Stimulated activated CD8-positive, alpha-beta memory T cell treated with anti-CD3 and anti-CD28 coated beads, Interleukin-7, amount 100 ng/mL, for 4 hours (primary cell): ENCODE data around the gene EXTL2.
"Not testable (repeated sequence)": the region's sequence is repeated elsewhere in the genome, so short reads cannot be mapped to it uniquely, and the experiment has no call there.

ENCODE experiments used
- DNase-seq, 2 donors: peaks; one replicate each; pipeline ENCODE4 v3.0.0-alpha.2; 2020; ENCODE audit warnings: low read depth in 2 of 2

EXTL2 gene, protein sequence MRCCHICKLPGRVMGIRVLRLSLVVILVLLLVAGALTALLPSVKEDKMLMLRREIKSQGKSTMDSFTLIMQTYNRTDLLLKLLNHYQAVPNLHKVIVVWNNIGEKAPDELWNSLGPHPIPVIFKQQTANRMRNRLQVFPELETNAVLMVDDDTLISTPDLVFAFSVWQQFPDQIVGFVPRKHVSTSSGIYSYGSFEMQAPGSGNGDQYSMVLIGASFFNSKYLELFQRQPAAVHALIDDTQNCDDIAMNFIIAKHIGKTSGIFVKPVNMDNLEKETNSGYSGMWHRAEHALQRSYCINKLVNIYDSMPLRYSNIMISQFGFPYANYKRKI

DNA sequence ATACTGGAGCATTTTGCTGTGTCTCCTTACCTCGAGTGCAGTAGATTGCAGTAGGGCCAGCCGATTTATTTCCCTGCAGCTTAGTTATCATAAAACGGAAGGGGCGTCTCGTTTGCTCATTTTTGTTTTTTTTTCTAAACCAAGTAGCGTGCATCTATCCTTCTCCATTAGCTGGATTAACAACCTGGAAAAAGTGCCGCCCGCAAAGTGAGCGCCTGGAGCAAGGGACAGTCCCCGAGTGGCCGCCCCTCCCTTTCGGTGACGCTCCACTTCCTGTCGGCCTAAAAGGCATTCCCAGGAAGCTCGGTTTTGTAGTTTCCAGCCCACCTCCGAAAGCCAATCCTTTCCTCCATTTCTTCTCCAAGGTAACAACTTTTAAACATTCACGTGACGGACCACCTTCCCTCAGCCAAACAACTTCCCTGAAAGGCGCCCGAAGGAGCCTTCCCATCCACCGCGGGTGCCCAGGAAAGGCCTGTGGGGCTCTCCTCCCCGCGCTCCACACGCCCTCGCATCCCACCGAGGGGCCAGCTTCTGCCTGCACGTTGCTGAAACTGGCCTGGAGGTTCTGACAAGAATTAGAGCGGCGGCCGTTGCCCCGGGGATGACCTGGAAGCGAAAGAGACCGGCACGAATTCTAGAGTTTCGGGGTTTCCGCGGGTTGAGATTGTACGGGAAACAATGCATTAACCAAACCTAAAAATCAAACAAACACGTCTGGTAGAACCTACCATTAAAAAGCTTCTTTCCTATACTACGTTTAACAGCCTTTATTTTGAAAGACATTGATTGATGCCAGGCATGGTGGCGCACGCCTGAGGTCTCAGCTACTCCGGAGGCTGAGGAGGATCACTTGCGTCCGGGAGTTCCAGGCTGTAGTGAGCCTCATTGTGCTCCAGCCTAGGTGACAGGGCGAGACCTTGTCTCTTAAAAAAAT, at the start of gene EXTL2:
TSS of gene EXTL2 (minus strand) at position 240 of the 937 bp plus-strand sequence. CDS start 6,085 bp downstream, outside the sequence.
- DNase-seq = peak; percentile 42 to 51

DNA sequence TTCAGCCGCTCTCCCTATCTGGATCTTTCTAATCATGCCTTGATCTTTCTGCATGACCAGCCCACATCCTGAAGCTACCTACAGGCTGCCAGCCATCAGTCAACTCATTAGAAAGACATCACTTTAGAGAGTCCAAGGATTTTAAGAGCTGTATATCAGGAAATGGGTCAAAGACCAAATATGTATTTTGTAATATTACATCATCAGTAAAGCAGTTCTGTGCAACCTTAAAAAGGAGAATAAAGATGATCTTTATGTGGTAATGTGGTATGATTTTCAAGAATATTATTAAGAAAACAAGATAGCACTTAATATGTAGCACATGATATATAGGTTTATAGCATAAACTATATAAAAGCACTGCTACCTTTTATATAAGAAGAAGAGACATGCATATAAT, 48.9 kb upstream of the EXTL2 start:
- no peak for DNase-seq

DNA sequence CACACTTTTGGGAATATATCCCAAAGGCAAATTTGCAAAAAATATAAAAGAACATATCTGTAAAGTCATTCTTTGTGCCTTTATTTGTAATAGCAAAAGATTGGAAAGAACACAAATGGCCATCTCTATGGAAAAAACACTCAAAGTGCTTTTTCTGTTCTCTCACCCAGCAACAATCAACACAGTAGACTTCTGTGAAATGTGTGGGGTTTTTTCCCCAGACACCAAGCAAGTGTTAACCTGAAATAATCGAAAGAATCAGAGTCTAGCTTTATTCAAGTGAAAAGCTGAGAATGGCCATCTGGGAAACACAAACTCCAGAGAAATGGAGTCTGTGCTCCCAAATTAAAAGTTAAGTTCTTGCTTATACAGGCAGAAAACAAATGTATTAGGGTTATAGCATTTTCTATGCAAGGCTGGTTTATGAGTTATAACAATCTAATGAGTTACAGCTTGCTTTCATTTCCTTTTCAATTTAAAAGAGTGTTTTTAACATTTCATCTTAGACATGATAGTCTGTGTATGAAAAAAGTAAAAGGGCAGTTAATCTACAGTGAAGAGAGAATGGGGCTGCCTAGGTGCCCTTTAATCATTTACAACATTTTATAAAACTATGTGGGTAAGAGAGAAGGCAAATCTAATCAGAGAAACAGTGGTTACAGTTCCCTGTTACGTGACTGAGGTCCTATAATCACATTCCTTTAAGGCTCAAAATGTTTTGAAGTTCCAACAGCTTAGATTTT, 47.8 kb upstream of the EXTL2 start:
- DNase-seq = no peak

DNA sequence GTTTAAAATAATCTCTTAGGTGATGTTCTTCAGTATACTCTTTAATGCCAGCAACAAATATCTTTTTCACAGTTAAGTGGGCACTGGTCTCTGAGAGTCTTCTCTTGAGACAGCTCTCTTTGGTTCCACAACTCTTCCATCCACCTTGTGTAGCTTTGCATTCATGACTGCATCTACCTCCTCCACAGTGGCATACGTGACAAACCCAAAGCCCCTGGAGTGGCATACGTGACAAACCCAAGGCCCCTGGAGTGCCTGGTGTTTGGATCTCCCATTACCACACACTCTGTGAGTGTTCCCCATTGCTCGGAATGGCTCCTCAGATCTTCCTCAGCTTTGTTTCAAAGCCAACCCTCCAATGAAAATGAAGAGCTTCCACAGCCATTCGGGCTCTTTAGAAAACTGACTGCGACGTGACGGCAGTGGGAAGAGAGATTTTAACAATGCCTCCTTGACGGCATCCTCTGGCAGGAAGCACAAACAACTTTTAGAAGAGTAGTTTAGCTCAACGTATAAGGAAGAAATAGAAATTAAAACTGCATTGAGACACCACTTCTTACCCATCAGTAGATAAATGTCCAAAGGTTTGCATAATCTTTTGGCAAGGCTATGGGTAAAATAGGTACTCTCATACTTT, 47.1 kb upstream of the EXTL2 start:
- no peak for DNase-seq

DNA sequence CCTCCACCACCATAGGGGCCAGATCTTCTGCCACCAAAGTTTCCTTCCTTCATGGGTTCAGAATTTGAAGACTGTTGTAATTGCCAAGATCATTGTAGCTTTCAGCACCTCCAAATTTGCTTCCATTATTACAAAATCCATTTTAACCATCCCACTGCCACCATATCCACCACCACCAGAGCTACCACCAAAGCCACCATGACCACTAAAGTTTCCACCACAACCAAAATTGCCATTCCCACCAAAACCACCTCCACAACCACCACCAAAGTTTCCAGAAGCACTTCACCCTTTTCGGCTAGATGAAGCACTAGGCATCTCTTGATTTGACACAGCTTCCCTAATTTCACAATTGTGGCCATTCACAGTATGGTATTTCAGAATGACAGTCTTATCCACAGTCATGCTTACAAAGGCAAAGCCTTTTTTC, 46.5 kb upstream of the EXTL2 start:
- DNase-seq = no peak

DNA sequence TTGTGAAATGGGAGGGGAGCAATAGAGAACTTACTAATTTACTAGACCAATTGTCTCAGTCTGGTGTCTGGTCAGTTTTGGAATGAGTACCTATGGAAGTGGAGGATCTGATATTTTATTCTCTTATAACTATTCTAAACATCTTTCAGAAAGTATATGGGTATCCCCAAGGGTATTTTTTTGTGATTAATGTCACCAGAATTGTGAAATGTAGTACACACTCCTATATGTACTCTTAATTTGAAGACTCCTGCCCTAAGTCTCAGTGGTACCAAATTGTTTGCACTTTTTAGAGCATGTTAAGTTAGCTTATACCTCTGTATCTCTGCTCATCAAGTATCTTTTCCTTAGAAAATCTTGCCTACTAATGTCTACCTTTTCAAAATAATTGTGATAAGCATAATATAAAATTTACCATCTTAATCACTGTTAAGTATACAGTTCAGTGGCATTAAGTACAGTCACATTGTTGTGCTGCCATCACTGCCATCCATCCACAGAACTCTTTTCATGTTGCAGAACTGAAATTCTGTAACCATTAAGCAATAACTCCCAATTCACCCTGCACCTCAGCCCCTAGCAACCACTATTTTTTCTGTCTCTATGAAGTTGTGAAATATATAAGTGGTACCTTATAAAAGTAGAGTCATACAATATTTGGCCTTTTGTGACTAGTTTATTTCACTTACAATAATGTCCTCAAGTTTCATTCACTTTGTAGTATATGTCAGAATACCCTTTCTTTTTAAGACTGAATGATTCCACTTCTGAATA, 41.7 kb upstream of the EXTL2 start:
- no peak for DNase-seq

DNA sequence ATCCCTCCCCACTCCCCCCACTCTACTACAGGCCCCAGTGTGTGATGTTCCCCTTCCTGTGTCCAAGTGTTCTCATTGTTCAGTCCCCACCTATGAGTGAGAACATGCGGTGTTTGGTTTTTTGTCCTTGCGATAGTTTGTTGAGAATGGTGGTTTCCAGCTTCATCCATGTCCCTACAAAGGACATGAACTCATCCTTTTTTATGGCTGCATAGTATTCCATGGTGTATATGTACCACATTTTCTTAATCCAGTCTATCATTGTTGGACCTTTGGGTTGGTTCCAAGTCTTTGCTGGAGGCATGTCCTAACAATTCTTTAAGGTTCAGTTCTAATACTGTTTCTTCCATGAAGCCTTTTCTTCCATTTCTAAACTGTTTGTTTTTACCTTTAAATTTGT, 38.9 kb upstream of the EXTL2 start:
- not testable (repeated sequence) for DNase-seq

DNA sequence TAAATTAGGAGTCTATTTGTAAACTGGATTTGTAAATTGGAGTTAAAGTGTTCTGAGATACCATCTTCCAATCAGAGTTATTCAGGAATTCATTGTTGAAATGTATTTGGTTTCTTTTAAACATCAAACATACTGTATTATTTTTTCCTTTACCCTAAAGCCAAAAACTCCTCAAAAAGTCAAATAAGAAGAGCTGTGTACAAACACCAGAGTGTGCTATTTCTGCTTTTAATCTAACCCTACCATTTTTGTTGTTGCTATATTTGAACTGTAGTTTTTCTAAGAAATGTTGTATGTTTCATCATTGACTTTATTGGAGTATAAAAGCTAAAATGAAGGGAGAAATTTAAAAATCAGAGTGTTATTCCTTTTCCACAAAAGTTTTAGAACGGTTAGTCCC, 37.1 kb upstream of the EXTL2 start:
- no peak for DNase-seq

DNA sequence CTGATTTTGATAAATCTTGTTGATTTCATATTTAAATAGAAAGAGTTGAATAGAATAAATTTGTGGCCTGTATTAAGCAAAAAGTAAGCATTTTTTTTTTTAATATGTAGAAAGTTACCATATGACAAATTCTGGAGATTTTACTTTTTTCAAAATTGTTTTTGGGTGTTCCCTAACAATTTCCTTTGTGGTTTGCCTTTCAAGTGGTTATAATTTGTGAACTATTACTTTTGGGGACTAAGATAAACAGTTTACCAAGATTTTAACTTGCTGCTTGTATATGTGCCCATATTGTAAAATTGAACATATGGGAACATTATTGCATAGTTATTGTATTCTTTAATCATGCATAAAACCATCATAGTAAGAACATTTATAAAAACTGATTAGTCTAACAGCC, 35.9 kb upstream of the EXTL2 start:
- no peak for DNase-seq

DNA sequence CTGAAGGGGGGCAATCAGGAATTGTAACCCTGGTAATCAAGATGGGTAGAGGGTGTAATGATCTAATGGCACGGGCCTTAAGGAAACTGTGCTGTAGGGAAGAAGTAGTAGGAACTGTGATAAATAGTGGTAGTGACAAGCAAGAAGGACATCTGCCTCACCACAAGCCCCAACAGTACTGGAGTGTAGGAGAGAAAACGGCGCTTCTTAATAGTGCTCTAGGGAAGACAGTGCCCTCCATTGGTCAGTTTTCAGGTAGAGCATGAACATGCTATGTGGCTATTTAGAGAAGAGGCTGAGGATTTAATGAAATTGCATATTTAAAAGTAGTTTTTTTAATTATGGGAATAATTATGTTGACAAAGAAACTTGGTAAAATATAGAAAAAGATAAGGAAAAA, 33.5 kb upstream of the EXTL2 start:
- no peak for DNase-seq

DNA sequence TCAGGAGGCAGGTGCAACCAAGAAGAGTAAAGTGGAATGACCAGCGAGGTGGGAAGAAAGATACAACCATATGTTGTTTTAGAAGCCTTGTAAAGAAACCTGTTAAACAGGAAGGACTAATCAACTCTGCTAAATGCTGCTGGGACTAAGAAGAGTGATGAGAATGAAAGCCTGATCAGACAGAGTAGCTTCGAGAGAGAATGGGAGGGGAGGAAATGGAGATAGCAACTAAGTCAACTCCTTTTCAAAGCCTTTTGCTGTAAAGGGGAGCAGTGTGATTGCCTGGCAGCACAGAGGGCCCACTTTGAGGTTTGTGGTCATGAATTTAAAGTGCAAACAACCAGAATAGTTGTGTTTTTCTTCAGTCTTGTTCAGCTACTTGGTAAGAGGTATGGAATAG, 32.6 kb upstream of the EXTL2 start:
- peak; percentile 21 to 33 for DNase-seq

DNA sequence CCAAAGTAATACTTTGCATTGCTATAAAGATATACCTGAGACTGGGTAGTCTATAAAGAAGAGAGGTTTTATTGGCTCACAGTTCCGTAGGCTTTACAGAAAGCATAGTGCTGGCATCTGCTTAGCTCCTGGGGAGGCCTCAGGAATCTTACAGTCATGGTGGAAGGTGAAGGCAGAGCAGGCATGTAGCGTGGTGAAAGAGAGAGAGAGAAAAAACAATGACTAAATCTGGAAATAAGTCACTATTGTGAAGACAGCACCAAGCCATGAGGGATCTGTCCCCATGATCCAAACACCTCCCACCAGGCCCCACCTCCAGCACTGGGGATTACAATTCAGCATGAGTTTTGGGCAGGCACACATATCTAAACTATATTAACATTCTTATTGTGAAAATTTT, 31.6 kb upstream of the EXTL2 start:
- DNase-seq = no peak

DNA sequence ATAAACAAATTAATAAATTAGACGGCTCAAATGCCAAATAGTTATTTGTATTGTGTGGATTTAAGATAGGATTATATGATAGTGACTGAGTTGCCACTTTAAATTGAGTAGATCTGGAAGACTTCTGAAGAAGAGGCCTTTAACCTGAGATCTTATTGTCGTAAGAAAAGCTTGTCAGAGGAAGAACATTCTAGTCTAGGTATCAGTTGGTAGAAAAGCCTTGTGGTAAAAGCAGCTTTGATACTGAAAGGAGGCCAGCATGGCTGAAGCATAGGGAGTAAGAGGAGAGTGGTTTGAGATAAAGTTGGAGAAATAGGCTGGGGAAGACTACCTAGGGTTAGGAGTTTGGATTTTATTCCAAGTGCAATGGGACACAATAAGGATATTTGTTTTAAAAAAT, 30.3 kb upstream of the EXTL2 start:
- DNase-seq = no peak

DNA sequence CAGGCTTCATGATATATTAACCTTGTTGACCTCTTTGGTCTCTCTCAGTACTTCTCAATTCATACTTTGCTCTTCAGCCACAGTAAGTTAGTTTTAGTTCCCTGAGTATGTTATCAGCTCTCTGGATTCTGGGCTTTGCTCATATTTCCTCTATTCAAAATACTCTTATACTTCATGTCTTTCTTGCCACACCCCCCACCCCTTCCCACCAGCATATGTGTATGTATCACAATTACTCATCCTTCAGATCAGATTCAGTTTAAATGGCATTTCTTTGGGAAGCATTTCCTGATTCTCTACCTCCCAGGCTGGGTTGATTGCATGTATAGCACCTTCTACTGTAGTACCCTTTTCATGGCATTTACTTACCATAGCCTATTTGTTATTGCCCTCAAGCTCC, 29.6 kb upstream of the EXTL2 start:
- DNase-seq = peak; percentile 8 to 13

DNA sequence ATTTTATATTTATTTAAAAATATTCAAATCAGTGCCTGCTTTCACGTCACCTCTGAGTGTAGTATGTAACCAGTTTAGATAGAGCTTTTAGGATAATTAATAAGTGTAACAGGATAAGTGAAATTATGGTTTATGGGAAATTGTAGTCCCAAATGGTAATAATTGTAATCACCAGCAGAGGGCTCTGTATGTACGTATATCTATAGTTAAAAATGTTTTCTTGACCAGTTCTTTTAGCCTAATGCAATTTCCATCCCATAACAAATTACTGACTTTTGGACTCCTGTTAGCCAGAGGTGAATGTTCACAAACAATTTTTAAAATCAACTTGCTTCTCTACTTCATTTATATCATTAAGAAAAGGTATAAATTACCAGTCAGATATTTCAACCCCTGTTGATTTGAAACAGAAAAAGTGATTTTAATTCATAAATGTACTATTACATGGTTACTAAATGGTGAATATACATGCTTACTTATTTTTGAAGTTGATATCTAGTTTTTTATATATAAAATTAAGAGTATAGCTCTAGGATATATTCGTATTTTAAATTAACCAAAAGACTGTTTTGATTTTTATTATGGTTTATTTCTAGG, 26.6 kb upstream of the EXTL2 start:
- no peak for DNase-seq

DNA sequence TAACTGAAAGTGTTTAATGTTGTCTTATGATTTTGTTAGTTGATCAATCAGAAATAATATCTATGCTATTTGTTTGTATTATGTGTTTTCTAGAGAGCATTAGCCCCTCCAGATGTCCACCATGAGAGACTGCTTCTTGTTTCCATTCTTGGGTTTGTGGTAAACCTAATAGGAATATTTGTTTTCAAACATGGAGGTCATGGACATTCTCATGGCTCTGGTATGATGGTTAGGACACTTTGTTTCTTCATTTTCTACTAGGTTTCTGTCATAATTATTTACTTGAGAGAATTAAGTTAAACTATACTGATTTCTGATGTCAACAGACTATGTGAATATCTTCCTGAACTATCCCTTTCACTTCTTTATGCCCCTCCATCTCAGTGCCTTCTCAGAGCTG, 17.4 kb upstream of the EXTL2 start:
- DNase-seq = no peak

DNA sequence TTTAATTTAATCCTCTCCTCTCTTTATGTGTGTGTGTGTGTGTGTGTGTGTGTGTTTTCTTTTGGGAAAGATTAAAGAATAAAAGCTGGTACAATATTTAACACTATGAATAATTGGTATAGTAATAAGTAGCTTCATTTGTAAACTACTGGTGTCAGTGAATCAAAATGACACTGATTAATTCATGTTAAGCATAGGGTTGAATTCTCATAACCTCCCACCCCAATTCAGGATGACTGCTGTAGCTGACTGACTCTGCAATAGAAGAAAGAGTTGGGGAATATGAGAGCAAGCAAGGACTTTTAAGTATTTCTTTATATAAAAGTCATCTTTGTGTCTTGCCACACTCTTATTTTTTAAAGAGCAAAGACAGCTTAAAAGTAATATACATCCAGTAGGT, 14.4 kb upstream of the EXTL2 start:
- DNase-seq = no peak

DNA sequence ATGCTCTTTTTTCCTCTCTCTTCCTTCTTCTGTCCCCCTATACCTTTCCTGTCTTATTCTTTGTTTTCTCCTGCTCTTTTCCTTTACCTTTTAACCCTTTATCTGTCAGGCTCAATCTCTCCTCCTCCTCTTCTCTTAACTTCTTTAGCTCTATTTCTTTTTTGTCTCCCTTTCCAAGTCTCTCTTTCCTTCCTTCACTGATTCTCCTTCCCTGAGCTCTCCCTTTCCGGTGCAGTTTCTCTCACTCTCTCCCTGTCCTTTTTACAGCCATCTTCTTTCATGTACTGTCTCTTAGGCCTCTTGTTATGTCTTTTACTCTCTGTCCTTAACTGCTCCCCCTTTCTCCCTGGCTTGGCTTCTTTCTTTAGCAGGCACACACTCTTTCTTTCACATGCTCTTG, 13.2 kb upstream of the EXTL2 start:
- DNase-seq = no peak

DNA sequence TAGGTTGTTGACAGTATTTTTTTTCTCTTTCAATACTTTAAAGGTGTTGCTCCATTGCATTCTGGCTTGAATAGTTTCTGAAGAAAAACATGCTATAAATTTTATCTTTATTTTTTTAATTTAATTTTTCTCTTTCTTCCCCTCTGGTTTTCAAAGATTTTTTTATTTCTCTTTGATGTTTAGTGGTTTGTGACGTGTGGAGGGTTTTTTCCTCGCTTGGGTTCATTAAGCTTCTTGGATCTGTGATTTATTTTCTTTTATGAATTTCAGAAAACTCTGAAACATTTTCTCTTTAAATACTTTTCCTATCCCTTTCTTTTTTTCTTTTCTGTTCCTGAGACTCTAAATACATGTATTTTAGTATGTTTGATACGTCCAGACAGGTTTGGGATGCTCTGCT, 10.5 kb upstream of the EXTL2 start:
- no peak for DNase-seq

DNA sequence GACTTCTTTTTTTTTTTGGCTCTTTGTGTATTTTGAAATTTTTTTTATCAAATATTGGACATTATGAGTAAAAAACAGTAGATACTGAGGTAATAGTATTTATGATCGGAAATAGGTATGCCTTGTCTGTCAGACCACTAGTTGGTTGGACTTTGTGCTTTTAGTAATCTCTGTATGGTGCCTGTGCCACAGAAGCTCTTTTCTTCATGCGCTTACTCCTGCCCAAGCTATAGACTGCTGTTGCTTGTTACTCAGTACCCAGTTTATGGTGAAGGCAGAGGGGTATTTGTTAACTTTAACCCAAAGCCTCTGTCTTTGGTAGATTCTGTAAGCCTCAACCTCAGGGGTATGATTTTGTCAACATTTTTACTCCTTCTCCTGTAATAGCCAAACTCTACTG, 9.9 kb upstream of the EXTL2 start:
- DNase-seq = no peak

DNA sequence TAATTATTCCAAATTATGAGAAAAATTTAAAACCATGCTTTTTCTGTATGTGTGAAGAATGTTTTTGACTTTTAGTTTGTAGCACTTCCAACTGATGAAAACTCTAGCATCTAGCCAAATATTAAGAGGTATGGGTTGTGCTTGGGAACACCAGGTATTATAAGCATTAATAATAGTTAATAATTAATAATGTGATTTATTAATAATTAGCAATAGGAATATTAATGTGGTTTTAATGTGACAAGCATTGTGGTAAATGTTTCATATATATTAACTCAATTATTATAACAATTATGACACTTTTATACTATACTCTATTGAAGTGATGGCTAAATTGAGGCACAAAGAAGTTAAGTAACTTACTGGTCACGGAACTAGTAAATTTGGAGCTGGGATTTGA, 9.1 kb upstream of the EXTL2 start:
- no peak for DNase-seq
